GM19372 (cell line): Measurements from ENCODE around the gene BMAL1.
"Not testable (repeated sequence)": the region's sequence is repeated elsewhere in the genome, so short reads cannot be mapped to it uniquely, and the experiment has no call there.

Experiments
- ATAC-seq: cut with Tn5 transposase; IDR thresholded peaks from one replicate; pipeline ENCODE4 v1.9.1; 2021; ENCODE audit warnings: mild to moderate bottlenecking, low read depth, moderate library complexity; ENCODE audit not compliant: unreplicated experiment

The BMAL1 gene

GRCh38 chr11:13434247-13435205 lies 156.9 kb downstream of the BMAL1 start:
- no peak for ATAC-seq

GRCh38 chr11:13436836-13437235 lies 159.2 kb downstream of the BMAL1 start:
- ATAC-seq: not testable (repeated sequence)
